ENCODE measurements around the gene EDARADD. TPM values are rescaled to one million over a fixed set of nuclear protein-coding genes. Genes with fewer than 3 reads are reported as not detected.

EDARADD gene
- total and polyA plus RNA-seq, 2 of the 13 experiments (the other 11 are each of a cell fraction or from before 2014, with no cell fraction given) = 0.03 TPM; not detected in 1

GRCh38 chr1:236494586-236495466 lies 100.7 kb downstream of the EDARADD start (continued):
- TF ChIP-seq HNF1A (IDR thresholded peaks at IDR 0.05; ENCODE audit: low read depth) = 0 out of 2 replicates have a peak, but pooled peaks have one; percentile 42
- TF ChIP-seq HNF1A (CRISPR knock-in tag; IDR thresholded peaks at IDR 0.05; ENCODE audit: borderline replicate concordance) = peak; percentile 37; the same call in 1 of the 2 replicates
- peak; percentile 37; the same call in 1 of the 2 replicates for TF ChIP-seq ZNF878 (CRISPR knock-in tag; IDR thresholded peaks at IDR 0.05)
- TF ChIP-seq ZNF44 (CRISPR knock-in tag; IDR thresholded peaks at IDR 0.05) = no peak
- TF ChIP-seq WIZ (CRISPR knock-in tag; IDR thresholded peaks at IDR 0.05) = 0 out of 2 replicates have a peak, but pooled peaks have one; percentile 64
- no peak for TF ChIP-seq RORA (CRISPR knock-in tag; IDR thresholded peaks at IDR 0.05)
- TF ChIP-seq MAF1 (CRISPR knock-in tag; IDR thresholded peaks at IDR 0.05; ENCODE audit: borderline replicate concordance) = no peak
- no peak for TF ChIP-seq TOE1 (CRISPR knock-in tag; IDR thresholded peaks at IDR 0.05)
- no peak for TF ChIP-seq ZNF496 (CRISPR knock-in tag; IDR thresholded peaks at IDR 0.05; ENCODE audit: insufficient replicate concordance)
- no peak for TF ChIP-seq KDM5B (CRISPR knock-in tag; IDR thresholded peaks at IDR 0.05; ENCODE audit: borderline replicate concordance)
- TF ChIP-seq ZNF614 (CRISPR knock-in tag; IDR thresholded peaks at IDR 0.05; ENCODE audit: borderline replicate concordance) = no peak
- TF ChIP-seq ZNF12 (CRISPR knock-in tag; IDR thresholded peaks at IDR 0.05) = peak; percentile 41; the same call in 1 of the 2 replicates
- TF ChIP-seq ETV5 (CRISPR knock-in tag; IDR thresholded peaks at IDR 0.05; ENCODE audit: borderline replicate concordance) = peak; percentile 38; the same call in 1 of the 2 replicates
- TF ChIP-seq IRX3 (CRISPR knock-in tag; IDR thresholded peaks at IDR 0.05; ENCODE audit: borderline replicate concordance, low read depth) = no peak
- TF ChIP-seq NCOR1 (IDR thresholded peaks at IDR 0.05; ENCODE audit: borderline replicate concordance, low read length) = peak; percentile 87
- TF ChIP-seq SP4 (CRISPR knock-in tag; IDR thresholded peaks at IDR 0.05) = no peak
- peak; percentile 56; the same call in 1 of the 2 replicates for TF ChIP-seq ZNF788 (CRISPR knock-in tag; IDR thresholded peaks at IDR 0.05; ENCODE audit: borderline replicate concordance)
- no peak for TF ChIP-seq ESRRA (CRISPR knock-in tag; IDR thresholded peaks at IDR 0.05; ENCODE audit: low read depth)
- TF ChIP-seq ZNF512B (CRISPR knock-in tag; IDR thresholded peaks at IDR 0.05; ENCODE audit: borderline replicate concordance) = no peak
- no peak for TF ChIP-seq ZFAT (CRISPR knock-in tag; conservative IDR thresholded peaks at IDR 0.05)
- TF ChIP-seq ZNF607 (CRISPR knock-in tag; IDR thresholded peaks at IDR 0.05; ENCODE audit: borderline replicate concordance) = no peak
- TF ChIP-seq MAX (IDR thresholded peaks at IDR 0.05) = peak; percentile 56

Data from HepG2 (cell line).